HL-60 (cell line): ENCODE measurements around the gene STAB2.

Source experiments
- CTCF ChIP-seq: IDR thresholded peaks from one replicate; pipeline ENCODE4 v1.5.1; 2011; ENCODE audit warnings: low read length, control low read depth, inconsistent platforms; ENCODE audit not compliant: insufficient read depth
- GABPA ChIP-seq: IDR thresholded peaks from 2 replicates; pipeline ENCODE4 v1.6.1; 2012; ENCODE audit warnings: low read depth
- POLR2AphosphoS5 ChIP-seq: IDR thresholded peaks from 2 replicates; pipeline ENCODE4 v1.6.1; 2012; ENCODE audit warnings: low read depth
- REST ChIP-seq: IDR thresholded peaks from 2 replicates; pipeline ENCODE4 v1.6.1; 2012; ENCODE audit warnings: low read depth; ENCODE audit not compliant: insufficient replicate concordance
- SPI1 ChIP-seq: IDR thresholded peaks from 2 replicates; pipeline ENCODE4 v1.6.1; 2012; ENCODE audit warnings: low read depth, mild to moderate bottlenecking, borderline replicate concordance

DNA sequence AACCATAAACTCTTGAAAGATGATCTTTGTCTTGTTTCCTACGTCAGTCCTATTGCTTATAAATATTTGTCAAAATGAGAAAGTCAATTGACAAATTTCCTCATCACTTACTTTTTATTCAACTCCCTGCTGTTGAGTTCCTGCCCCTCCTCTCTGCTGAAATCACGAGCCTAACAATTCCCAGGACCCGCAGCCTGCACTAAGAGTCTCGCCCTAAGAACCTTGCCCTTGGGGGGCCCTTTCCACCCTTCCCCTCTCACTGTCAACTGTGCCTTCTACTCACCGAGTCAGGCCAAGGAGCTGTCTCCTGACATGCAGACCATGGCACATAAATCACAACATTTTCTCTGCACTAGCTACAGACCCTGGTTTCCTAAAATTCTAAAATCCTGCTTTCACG lies 99.0 kb downstream of the STAB2 start:
- TF ChIP-seq CTCF (no peak), POLR2AphosphoS5 (no peak), REST (no peak), GABPA (no peak), SPI1 (no peak)
